Large intestine (tissue), 3 donors: ENCODE measurements around the gene PHF21A. TPM values are rescaled to one million over a fixed set of nuclear protein-coding genes. Genes with fewer than 3 reads are reported as not detected.
A peak's percentile ranks its signal among the peaks of the same experiment; 100 is the strongest.
"Not testable (repeated sequence)": the region's sequence is repeated elsewhere in the genome, so short reads cannot be mapped to it uniquely, and the experiment has no call there.

ENCODE experiments used
- DNase-seq, 2 donors: peaks; one replicate each; pipeline versions ENCODE4 v3.0.0 to v3.0.0-alpha.2; 2013
- H3K27ac ChIP-seq: one replicate; pipeline ENCODE4 v1.5.1; 2013; ENCODE audit warnings: low read length
- H3K27me3 ChIP-seq: 2 replicates; pipeline ENCODE4 v1.6.1; 2013; ENCODE audit warnings: low read length; ENCODE audit not compliant: control insufficient read depth, insufficient read depth
- H3K36me3 ChIP-seq: 2 replicates; pipeline ENCODE4 v1.6.1; 2013; ENCODE audit warnings: low read length; ENCODE audit not compliant: control insufficient read depth, insufficient read depth
- H3K4me1 ChIP-seq: one replicate; pipeline ENCODE4 v1.6.1; 2013; ENCODE audit warnings: low read length; ENCODE audit not compliant: control insufficient read depth, insufficient read depth
- H3K4me3 ChIP-seq: one replicate; pipeline ENCODE4 v1.5.1; 2013; ENCODE audit warnings: low read length
- H3K9me3 ChIP-seq: one replicate; pipeline ENCODE4 v1.6.1; 2013; ENCODE audit warnings: mild to moderate bottlenecking, low read depth, low read length, moderate library complexity; ENCODE audit not compliant: control insufficient read depth
- WGBS: methylation state at CpG from one replicate; pipeline ENCODE4 v1.1.5; 2013; ENCODE audit warnings: low lambda C conversion rate; ENCODE audit not compliant: insufficient coverage; 5-methylcytosine and 5-hydroxymethylcytosine counted together
- polyA plus RNA-seq: library from polyadenylated mRNA; unstranded; fragments of 120-200 nt; gene quantifications from one replicate; pipeline ENCODE4 v1.2.1, GENCODE V29; 2013

The PHF21A gene
- polyA plus RNA-seq, 1 donor, result 25.6 TPM

- Histone ChIP-seq H3K9me3 (no peaks in the 10 kb centered on the region), H3K27ac (peak overlapping the region; percentile 98), H3K27me3 (no peaks in the 10 kb centered on the region), H3K4me3 (peak overlapping the region; percentile 66), H3K36me3 (no peaks in the 10 kb centered on the region), H3K4me1 (no peaks in the 10 kb centered on the region)
- no CpG with 5 or more reads among the region's 74 CpGs for WGBS
- DNase-seq, result peak; percentile 82 to 94
These were observed 647 bp upstream of the PHF21A start for GRCh38 chr11:46121724-46122477.

DNA sequence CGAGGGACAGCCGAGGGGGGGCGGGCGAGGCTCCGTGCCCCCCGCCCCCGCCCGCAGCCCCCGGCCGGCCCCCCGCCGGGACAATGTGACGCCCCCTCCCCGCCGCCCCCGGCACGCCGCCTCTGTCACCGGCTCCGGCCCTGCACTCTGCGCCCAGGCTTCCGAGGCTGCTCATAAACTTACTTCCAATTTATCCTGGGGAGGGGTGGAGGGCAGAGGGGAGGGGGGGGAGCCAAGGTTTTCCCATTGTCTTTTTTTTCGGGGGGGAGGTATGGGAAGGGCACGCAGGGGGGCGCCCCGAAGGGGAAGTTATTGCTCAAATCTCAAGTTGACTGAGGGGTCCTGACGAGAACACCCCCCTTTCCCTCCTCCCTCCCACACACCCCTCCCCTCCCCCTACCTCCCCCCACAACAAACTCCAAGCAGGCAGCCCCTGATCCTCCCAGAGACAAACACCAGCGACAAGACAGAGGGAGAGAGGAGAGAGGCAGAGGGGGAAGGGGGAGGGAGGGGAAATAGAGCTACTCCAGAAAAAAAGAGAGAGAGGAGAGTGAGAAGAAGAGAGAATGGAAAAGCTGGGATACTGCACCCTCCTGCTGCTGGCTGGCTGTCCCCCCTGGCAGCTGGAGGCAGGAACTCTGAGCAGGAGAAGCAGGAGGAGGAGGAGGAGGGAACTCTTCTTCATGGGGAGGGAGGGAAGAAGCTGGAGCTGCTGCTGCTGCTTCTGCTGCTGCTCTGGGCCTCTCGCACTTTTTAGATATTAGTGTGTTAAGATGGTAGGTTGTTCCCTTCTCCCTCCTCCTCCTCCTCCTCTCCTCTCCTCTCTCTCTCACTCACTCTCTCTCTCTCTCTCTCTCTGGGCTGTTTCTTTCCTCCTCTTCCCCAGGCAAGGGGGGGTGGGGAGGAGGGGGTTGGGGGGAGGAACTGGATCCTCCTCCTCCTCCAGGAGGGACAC is 631 bp downstream of the PHF21A start:
- no CpG with 5 or more reads among the region's 29 CpGs for WGBS
- H3K4me1 ChIP-seq, result no peaks in the 10 kb centered on the region

DNA sequence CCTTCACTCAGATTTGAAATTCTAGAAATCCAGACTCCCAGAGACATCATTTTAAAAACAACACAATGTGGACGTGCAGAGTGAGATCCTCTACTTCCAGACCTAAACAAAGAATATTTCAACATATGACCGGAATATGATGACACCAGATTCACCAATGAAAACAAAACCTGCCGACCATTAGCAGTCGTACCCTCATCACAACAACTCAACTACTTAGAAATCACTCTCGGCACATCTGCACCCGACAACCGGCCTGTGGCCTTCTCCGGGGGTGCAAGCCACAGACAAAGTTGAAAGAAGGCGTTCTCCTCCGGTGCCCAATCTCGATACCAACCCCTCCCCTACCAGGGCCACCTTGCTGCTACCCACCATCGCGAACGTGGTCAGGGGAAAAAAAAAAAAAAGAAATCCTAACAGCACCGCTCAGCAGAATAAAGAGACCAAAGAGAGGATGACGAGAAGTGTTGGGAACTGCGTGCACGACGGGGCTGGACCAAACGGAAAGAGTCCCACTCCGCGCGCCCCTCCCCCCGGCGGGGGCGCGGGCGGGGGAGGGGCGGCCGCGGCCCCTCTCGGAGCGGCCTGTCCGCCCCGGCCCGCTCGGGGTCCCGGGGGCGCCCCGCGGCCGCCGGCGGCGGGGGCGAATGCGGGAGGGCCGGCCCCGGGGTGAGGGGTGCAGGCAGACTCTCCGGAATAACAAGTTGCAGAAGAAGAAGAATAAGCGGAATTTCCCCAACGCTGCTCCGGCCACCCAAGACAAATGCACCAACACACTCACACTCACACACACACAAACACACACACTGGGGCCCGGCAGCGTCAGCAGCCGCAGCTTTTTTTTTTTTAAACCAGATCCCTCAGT is 1.7 kb downstream of the PHF21A start:
- Histone ChIP-seq H3K27me3 (no peaks in the 10 kb centered on the region), H3K4me3 (peak overlapping the region; percentile 60), H3K36me3 (no peaks in the 10 kb centered on the region), H3K27ac (peak overlapping the region; percentile 92), H3K9me3 (no peaks in the 10 kb centered on the region), H3K4me1 (no peaks in the 10 kb centered on the region)
- peak; percentile 40 to 67 for DNase-seq
- WGBS, result no CpG with 5 or more reads among the region's 56 CpGs

More for the DNA sequence above, 631 bp downstream of the PHF21A start:
- Histone ChIP-seq H3K27ac (peak overlapping the region; percentile 98), H3K9me3 (no peaks in the 10 kb centered on the region), H3K27me3 (no peaks in the 10 kb centered on the region), H3K4me3 (peak overlapping the region; percentile 60), H3K36me3 (no peaks in the 10 kb centered on the region)
- DNase-seq, result peak; percentile 63 to 86

GRCh38 chr11:46118702-46119351 is 2.4 kb downstream of the PHF21A start:
- Histone ChIP-seq H3K9me3 (no peaks in the 10 kb centered on the region), H3K27me3 (no peaks in the 10 kb centered on the region), H3K36me3 (no peaks in the 10 kb centered on the region), H3K4me1 (no peaks in the 10 kb centered on the region), H3K27ac (peak overlapping the region; percentile 92), H3K4me3 (peak overlapping the region; percentile 60)
- DNase-seq, result no peak
- 0% methylated on average over 1 of the region's 6 CpGs for WGBS

GRCh38 chr11:46117842-46118241 is 3.4 kb downstream of the PHF21A start:
- H3K4me1 ChIP-seq, result no peaks in the 10 kb centered on the region
- no peaks in the 10 kb centered on the region for H3K9me3 ChIP-seq
- no peaks in the 10 kb centered on the region for H3K27me3 ChIP-seq
- no peak for DNase-seq
- no peaks in the 10 kb centered on the region for H3K36me3 ChIP-seq
- no peak overlapping the region for H3K4me3 ChIP-seq
- no peak overlapping the region for H3K27ac ChIP-seq

DNA sequence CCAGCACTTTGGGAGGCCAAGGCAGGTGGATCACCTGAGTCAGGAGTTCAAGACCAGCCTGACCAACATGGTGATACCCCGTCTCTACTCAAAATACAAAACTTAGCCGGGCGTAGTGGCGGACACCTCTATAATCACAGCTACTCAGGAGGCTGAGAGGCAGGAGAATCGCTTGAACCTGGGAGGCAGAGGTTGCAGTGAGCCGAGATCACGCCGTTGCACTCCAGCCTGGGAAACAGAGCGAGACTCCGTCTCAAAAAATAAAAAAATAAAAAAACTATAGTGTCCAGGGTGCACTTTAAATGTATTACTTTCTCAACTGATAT is 4.6 kb downstream of the PHF21A start:
- H3K36me3 ChIP-seq, H3K27me3 ChIP-seq, DNase-seq, H3K9me3 ChIP-seq, H3K4me1 ChIP-seq, H3K27ac ChIP-seq, H3K4me3 ChIP-seq: not testable (repeated sequence)
- WGBS, result 100% methylated on average over 2 of the region's 10 CpGs

- Histone ChIP-seq H3K27me3 (no peaks in the 10 kb centered on the region), H3K36me3 (no peaks in the 10 kb centered on the region), H3K4me1 (no peaks in the 10 kb centered on the region), H3K4me3 (no peak overlapping the region), H3K9me3 (no peaks in the 10 kb centered on the region), H3K27ac (no peak overlapping the region)
- no CpG with 5 or more reads among the region's 3 CpGs for WGBS
- no peak for DNase-seq
These were observed 5.1 kb downstream of the PHF21A start for GRCh38 chr11:46116007-46116711.

DNA sequence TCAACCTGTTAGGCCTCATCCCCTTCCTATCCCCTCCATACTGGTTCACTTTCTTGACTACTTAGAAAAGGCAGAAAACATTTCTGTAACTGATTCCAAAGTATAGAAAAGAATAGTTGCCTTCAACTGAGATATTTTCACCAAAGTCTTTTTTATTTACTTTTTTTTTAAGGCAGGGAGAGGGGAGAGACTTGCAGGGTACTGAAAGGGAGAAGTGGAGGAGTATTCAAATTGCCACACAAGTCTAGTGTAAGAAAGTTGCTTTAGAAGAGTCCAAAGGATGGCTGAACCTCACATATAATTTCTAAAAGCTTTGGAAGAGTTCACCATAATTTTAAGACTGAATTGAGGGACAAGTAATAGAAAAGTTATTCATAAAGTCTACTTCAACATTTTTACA is 6.3 kb downstream of the PHF21A start:
- H3K27me3 ChIP-seq, result no peaks in the 10 kb centered on the region
- no peaks in the 10 kb centered on the region for H3K4me1 ChIP-seq
- H3K9me3 ChIP-seq, result no peaks in the 10 kb centered on the region
- H3K4me3 ChIP-seq, result no peak overlapping the region
- no peak for DNase-seq
- no peak overlapping the region for H3K27ac ChIP-seq
- no peaks in the 10 kb centered on the region for H3K36me3 ChIP-seq

DNA sequence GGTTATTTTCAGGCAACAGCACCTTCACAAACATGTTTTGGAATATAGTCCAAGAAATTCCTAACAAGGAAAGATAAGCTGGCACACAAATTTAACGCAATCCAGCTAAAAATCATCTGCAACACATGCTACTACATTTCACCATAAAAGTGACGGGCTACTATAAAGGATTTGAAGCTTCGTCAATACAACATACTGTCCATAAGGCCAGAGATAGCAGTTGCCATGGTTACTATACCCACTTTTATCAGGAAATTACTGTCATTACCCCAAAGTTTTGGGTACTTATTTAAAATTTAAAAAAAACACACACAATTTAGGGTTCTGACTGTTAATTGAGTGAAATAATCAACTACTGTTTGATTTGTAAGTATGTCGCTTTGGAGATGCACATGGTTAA is 6.9 kb downstream of the PHF21A start:
- Histone ChIP-seq H3K9me3 (no peaks in the 10 kb centered on the region), H3K36me3 (no peaks in the 10 kb centered on the region), H3K27me3 (no peaks in the 10 kb centered on the region), H3K4me1 (no peaks in the 10 kb centered on the region), H3K4me3 (no peak overlapping the region), H3K27ac (no peak overlapping the region)
- no peak for DNase-seq
- WGBS, result 100% methylated on average over 2 of the region's 4 CpGs
